Measurements from ENCODE around the gene FBP2. TPM values are rescaled to one million over a fixed set of nuclear protein-coding genes. Genes with fewer than 3 reads are reported as not detected.

FBP2 gene
- total RNA-seq, 4 donors from 2014 or later = not detected

DNA sequence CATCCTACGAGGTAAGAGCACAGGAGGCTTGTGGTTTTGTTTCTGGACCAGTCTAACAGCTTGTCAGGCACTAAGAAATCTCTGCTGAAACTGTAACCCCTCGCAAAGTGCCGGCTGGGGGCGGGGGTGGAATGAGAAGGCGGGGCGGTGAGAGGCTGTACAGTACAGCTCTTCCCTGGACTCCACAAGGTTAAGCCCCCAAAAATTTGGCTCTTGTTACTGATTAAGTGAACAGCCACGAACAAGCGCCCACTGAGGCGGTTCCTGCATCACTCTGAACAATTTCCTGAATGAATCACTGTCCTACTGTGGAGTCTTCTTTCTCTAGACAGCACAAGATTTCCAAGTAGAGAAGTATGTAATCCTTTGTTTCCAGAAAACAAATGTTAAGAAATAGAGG lies 6.8 kb downstream of the FBP2 start:
- Histone ChIP-seq H3K36me3 (no peaks in the 10 kb centered on the region), H3K9me3 (no peaks in the 10 kb centered on the region), H3K27ac (no peak overlapping the region), H3K4me1 (peaks cover 0 to 6% (median 0%) of the 10 kb centered on the region in 4 donors), H3K4me3 (no peak overlapping the region), H3K27me3 (no peaks in the 10 kb centered on the region)
- 22 to 35% methylated on average over 9 of the region's 9 CpGs for WGBS, 2 donors
- TF ChIP-seq POLR2A (IDR thresholded peaks at IDR 0.05) (no peak), CTCF (IDR thresholded peaks at IDR 0.05) (no peak), EP300 (IDR thresholded peaks at IDR 0.05) (no peak)
- DNase-seq (ENCODE audit: low spot score in 2 of 2) = no peak

GRCh38 chr9:94586316-94586715 lies 7.3 kb downstream of the FBP2 start:
- H3K9me3 ChIP-seq = no peaks in the 10 kb centered on the region
- WGBS, 2 donors = 61 to 70% methylated on average over 4 of the region's 4 CpGs
- no peak overlapping the region for H3K4me3 ChIP-seq

DNA sequence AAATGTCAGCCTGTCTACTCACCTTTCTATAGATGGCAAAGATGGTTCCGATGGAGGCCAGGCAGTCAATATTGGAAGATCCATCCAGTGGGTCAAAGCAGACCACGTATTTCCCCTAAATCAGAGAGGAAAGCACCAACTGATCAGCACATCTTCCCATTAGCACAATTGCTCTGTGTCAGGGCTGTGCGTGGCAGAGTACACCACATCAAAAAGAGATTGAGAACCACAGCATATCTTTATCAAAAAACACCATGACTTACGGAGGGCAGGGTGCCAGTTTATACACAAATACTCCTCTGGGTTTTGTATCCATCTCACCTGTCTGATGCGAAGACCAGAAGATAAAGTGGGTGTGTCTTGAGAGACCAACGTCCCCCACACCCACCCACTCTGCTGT lies 9.1 kb downstream of the FBP2 start:
- H3K4me1 ChIP-seq = peaks cover 0 to 6% (median 0%) of the 10 kb centered on the region in 4 donors
- WGBS, 2 donors = 80 to 86% methylated on average over 6 of the region's 6 CpGs
- H3K27me3 ChIP-seq = no peaks in the 10 kb centered on the region
- H3K9me3 ChIP-seq = no peaks in the 10 kb centered on the region
- H3K4me3 ChIP-seq = no peak overlapping the region
- TF ChIP-seq CTCF (IDR thresholded peaks at IDR 0.05) = no peak
- no peak for TF ChIP-seq EP300 (IDR thresholded peaks at IDR 0.05)
- TF ChIP-seq POLR2A (IDR thresholded peaks at IDR 0.05) = no peak
- no peak overlapping the region for H3K27ac ChIP-seq
- H3K36me3 ChIP-seq = no peaks in the 10 kb centered on the region
- no peak for DNase-seq (ENCODE audit: low spot score in 2 of 2)

More at GRCh38 chr9:94586316-94586715, 7.3 kb downstream of the FBP2 start:
- no peak for TF ChIP-seq POLR2A (IDR thresholded peaks at IDR 0.05)
- TF ChIP-seq EP300 (IDR thresholded peaks at IDR 0.05) = no peak
- TF ChIP-seq CTCF (IDR thresholded peaks at IDR 0.05) = no peak
- peaks cover 0 to 6% (median 0%) of the 10 kb centered on the region in 4 donors for H3K4me1 ChIP-seq
- no peak for DNase-seq (ENCODE audit: low spot score in 2 of 2)
- H3K27ac ChIP-seq = no peak overlapping the region
- no peaks in the 10 kb centered on the region for H3K36me3 ChIP-seq
- no peaks in the 10 kb centered on the region for H3K27me3 ChIP-seq

GRCh38 chr9:94581728-94582127 lies 11.9 kb downstream of the FBP2 start:
- no peak overlapping the region for H3K27ac ChIP-seq
- H3K4me1 ChIP-seq = peaks cover 0 to under 1% (median 0%) of the 10 kb centered on the region in 4 donors
- no peak overlapping the region for H3K4me3 ChIP-seq
- H3K36me3 ChIP-seq = no peaks in the 10 kb centered on the region
- TF ChIP-seq EP300 (IDR thresholded peaks at IDR 0.05) = no peak
- no peak for DNase-seq (ENCODE audit: low spot score in 2 of 2)
- H3K9me3 ChIP-seq = no peaks in the 10 kb centered on the region
- H3K27me3 ChIP-seq = no peaks in the 10 kb centered on the region
- 91 to 94% methylated on average over 5 of the region's 5 CpGs for WGBS, 2 donors

DNA sequence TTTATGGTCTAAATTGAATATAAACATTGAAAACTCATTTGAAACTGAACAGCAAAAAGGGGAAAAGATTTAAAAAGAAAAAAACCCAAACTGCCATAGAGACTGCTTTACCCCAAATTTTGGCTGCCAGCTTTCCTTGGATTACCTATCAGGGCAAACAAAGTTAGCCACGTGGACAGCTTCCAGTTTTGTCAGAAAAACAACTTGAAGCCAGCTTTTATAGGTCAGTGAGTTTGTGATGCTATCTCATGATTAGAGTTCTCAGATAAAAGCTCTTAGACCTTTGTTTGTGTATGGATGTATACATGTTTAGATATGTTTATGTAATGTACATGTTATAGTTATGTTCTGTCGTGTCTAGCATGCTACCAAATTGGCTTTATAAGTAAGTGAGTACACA lies 16.1 kb downstream of the FBP2 start:
- H3K4me3 ChIP-seq = no peak overlapping the region
- no peaks in the 10 kb centered on the region for H3K4me1 ChIP-seq
- DNase-seq (ENCODE audit: low spot score in 2 of 2) = no peak
- no peaks in the 10 kb centered on the region for H3K27me3 ChIP-seq
- 46 to 47% methylated on average over 2 of the region's 2 CpGs for WGBS, 2 donors
- H3K36me3 ChIP-seq = no peaks in the 10 kb centered on the region
- H3K27ac ChIP-seq = no peak overlapping the region
- TF ChIP-seq POLR2A (IDR thresholded peaks at IDR 0.05) (no peak), CTCF (IDR thresholded peaks at IDR 0.05) (no peak), EP300 (IDR thresholded peaks at IDR 0.05) (no peak)
- H3K9me3 ChIP-seq = no peaks in the 10 kb centered on the region

- H3K36me3 ChIP-seq = no peaks in the 10 kb centered on the region
- no peaks in the 10 kb centered on the region for H3K27me3 ChIP-seq
- H3K4me1 ChIP-seq = no peaks in the 10 kb centered on the region
- H3K27ac ChIP-seq = no peak overlapping the region
- TF ChIP-seq POLR2A (IDR thresholded peaks at IDR 0.05) (no peak), EP300 (IDR thresholded peaks at IDR 0.05) (no peak)
- no peaks in the 10 kb centered on the region for H3K9me3 ChIP-seq
- no peak for DNase-seq (ENCODE audit: low spot score in 2 of 2)
- no peak overlapping the region for H3K4me3 ChIP-seq
- WGBS, 2 donors = 0% methylated on average over 1 of the region's 1 CpG
These were observed 16.6 kb downstream of the FBP2 start for GRCh38 chr9:94577036-94577435.
